ENCODE results near the gene ZMYM2. TPM values are rescaled to one million over a fixed set of nuclear protein-coding genes. Genes with fewer than 3 reads are reported as not detected.
A peak's percentile ranks its signal among the peaks of the same experiment; 100 is the strongest.

The ZMYM2 gene
- total RNA-seq, 2 experiments from 2014 or later: 59.9 to 64.7 TPM

DNA sequence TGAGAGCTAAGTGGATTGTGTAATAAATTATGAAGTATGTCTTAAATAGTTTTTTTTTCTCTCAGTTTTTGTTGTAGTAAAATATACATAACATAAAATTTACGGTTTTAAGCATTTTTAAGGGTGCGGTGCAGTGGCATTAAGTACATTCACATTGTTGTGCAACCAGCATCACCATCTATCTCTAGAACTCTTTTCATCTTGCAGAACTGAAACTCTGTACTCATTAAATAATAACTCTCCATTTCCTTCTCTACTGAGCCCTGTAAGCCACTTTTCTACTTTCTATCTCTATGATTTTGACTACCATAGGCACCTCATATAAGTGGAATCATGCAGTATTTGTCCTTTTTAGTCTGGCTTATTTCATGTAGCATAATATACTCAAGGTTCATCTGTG, 115.2 kb downstream of the ZMYM2 start:
- H3K9me2 ChIP-seq (ENCODE audit: insufficient read depth, low read length): no peaks in the 10 kb centered on the region
- no peaks in the 10 kb centered on the region for H3K79me2 ChIP-seq (ENCODE audit: insufficient read depth, low read depth, low read length)
- CTCF ChIA-PET (ENCODE audit: unreplicated experiment): no interaction called here
- intact Hi-C loops (cut with micrococcal nuclease; ENCODE audit: unreplicated experiment): no loop called here
- no peak overlapping the region for H3K4me2 ChIP-seq (ENCODE audit: low read length)
- peaks cover 63% of the 10 kb centered on the region for H3K36me3 ChIP-seq (ENCODE audit: insufficient read depth, low read length)
- no peaks in the 10 kb centered on the region for H3K9me3 ChIP-seq (ENCODE audit: low read length)
- POLR2A ChIA-PET: interaction anchor here (0.6 to 1.2 kb wide), 4 partner anchors 8 to 212 kb away, joined by 3 to 6 read pairs (median 4); no protein-coding TSS in a partner anchor
- H2AFZ ChIP-seq (ENCODE audit: low read length): no peak overlapping the region
- H3K27ac ChIP-seq (ENCODE audit: low read depth, low read length, poor library complexity, severe bottlenecking): no peak overlapping the region
- H3K4me1 ChIP-seq (ENCODE audit: insufficient read depth, low read length, poor library complexity, severe bottlenecking): peaks cover 9% of the 10 kb centered on the region
- BruUV-seq (replicated peaks): no TSS peak
- H3K4me3 ChIP-seq (ENCODE audit: low read depth, low read length, poor library complexity, severe bottlenecking): no peak overlapping the region
- DNase-seq (ENCODE audit: low spot score): peak; percentile 12
- H4K20me1 ChIP-seq (ENCODE audit: insufficient read depth, low read length): 0 out of 2 replicates have a peak, but pooled peaks cover 3% of the 10 kb centered on the region
- TF ChIP-seq, protein P1, sequence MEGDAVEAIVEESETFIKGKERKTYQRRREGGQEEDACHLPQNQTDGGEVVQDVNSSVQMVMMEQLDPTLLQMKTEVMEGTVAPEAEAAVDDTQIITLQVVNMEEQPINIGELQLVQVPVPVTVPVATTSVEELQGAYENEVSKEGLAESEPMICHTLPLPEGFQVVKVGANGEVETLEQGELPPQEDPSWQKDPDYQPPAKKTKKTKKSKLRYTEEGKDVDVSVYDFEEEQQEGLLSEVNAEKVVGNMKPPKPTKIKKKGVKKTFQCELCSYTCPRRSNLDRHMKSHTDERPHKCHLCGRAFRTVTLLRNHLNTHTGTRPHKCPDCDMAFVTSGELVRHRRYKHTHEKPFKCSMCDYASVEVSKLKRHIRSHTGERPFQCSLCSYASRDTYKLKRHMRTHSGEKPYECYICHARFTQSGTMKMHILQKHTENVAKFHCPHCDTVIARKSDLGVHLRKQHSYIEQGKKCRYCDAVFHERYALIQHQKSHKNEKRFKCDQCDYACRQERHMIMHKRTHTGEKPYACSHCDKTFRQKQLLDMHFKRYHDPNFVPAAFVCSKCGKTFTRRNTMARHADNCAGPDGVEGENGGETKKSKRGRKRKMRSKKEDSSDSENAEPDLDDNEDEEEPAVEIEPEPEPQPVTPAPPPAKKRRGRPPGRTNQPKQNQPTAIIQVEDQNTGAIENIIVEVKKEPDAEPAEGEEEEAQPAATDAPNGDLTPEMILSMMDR (conservative IDR thresholded peaks at IDR 0.05; ENCODE audit: low read length): no peak
- TF ChIP-seq EZH2phosphoT487 (IDR thresholded peaks at IDR 0.05; ENCODE audit: borderline replicate concordance, low read depth, low read length): no peak

GRCh38 chr13:20074966-20075365, 116.4 kb downstream of the ZMYM2 start:
- Histone ChIP-seq H3K36me3 (ENCODE audit: insufficient read depth, low read length) (peaks cover 55% of the 10 kb centered on the region), H3K4me1 (ENCODE audit: insufficient read depth, low read length, poor library complexity, severe bottlenecking) (peaks cover 9% of the 10 kb centered on the region), H3K9me3 (ENCODE audit: low read length) (no peaks in the 10 kb centered on the region), H3K9me2 (ENCODE audit: insufficient read depth, low read length) (no peaks in the 10 kb centered on the region), H3K79me2 (ENCODE audit: insufficient read depth, low read depth, low read length) (no peaks in the 10 kb centered on the region), H4K20me1 (ENCODE audit: insufficient read depth, low read length) (0 out of 2 replicates have a peak, but pooled peaks cover 3% of the 10 kb centered on the region), H2AFZ (ENCODE audit: low read length) (no peak overlapping the region), H3K4me3 (ENCODE audit: low read depth, low read length, poor library complexity, severe bottlenecking) (no peak overlapping the region), H3K27ac (ENCODE audit: low read depth, low read length, poor library complexity, severe bottlenecking) (no peak overlapping the region), H3K4me2 (ENCODE audit: low read length) (no peak overlapping the region)
- BruUV-seq (replicated peaks): no TSS peak
- CTCF ChIA-PET (ENCODE audit: unreplicated experiment): no interaction called here
- POLR2A ChIA-PET: interaction anchor here (0.6 to 0.7 kb wide), 3 partner anchors 14 to 813 kb away, joined by 3 to 5 read pairs (median 3); no protein-coding TSS in a partner anchor
- no peak for DNase-seq (ENCODE audit: low spot score)
- intact Hi-C loops (cut with micrococcal nuclease; ENCODE audit: unreplicated experiment): no loop called here
- no peak for TF ChIP-seq EZH2phosphoT487 (IDR thresholded peaks at IDR 0.05; ENCODE audit: borderline replicate concordance, low read depth, low read length)
- TF ChIP-seq, protein P1 (conservative IDR thresholded peaks at IDR 0.05; ENCODE audit: low read length): no peak

GRCh38 chr13:20077086-20077485, 118.6 kb downstream of the ZMYM2 start:
- POLR2A ChIA-PET: interaction anchor here (0.6 kb wide), 1 partner anchor 1450 kb away, joined by 3 read pairs; no protein-coding TSS in a partner anchor
- no peak for TF ChIP-seq EZH2phosphoT487 (IDR thresholded peaks at IDR 0.05; ENCODE audit: borderline replicate concordance, low read depth, low read length)
- TF ChIP-seq, protein P1 (conservative IDR thresholded peaks at IDR 0.05; ENCODE audit: low read length): no peak
- H4K20me1 ChIP-seq (ENCODE audit: insufficient read depth, low read length): 0 out of 2 replicates have a peak, but pooled peaks cover 3% of the 10 kb centered on the region
- no peaks in the 10 kb centered on the region for H3K79me2 ChIP-seq (ENCODE audit: insufficient read depth, low read depth, low read length)
- H3K4me3 ChIP-seq (ENCODE audit: low read depth, low read length, poor library complexity, severe bottlenecking): no peak overlapping the region
- no peaks in the 10 kb centered on the region for H3K9me3 ChIP-seq (ENCODE audit: low read length)
- H3K4me2 ChIP-seq (ENCODE audit: low read length): no peak overlapping the region
- no peak overlapping the region for H3K27ac ChIP-seq (ENCODE audit: low read depth, low read length, poor library complexity, severe bottlenecking)
- H3K36me3 ChIP-seq (ENCODE audit: insufficient read depth, low read length): peaks cover 41% of the 10 kb centered on the region
- DNase-seq (ENCODE audit: low spot score): no peak
- H2AFZ ChIP-seq (ENCODE audit: low read length): no peak overlapping the region
- intact Hi-C loops (cut with micrococcal nuclease; ENCODE audit: unreplicated experiment): no loop called here
- peaks cover 9% of the 10 kb centered on the region for H3K4me1 ChIP-seq (ENCODE audit: insufficient read depth, low read length, poor library complexity, severe bottlenecking)
- H3K9me2 ChIP-seq (ENCODE audit: insufficient read depth, low read length): no peaks in the 10 kb centered on the region
- BruUV-seq (replicated peaks): no TSS peak
- CTCF ChIA-PET (ENCODE audit: unreplicated experiment): no interaction called here
